ENCODE data around the gene TRIM69. TPM values are rescaled to one million over a fixed set of nuclear protein-coding genes. Genes with fewer than 3 reads are reported as not detected.

Gene TRIM69
- 5.9 and 10.2 TPM in 2 replicates for total RNA-seq

GRCh38 chr15:44736181-44736765, at the start of gene TRIM69:
TRIM69 (plus strand) TSS chr15:44736528; CDS start chr15:44736705, 177 bp downstream.

GRCh38 chr15:44711096-44711742, 25.1 kb upstream of the TRIM69 start, which contains the start of the genes B2M and PATL2:
B2M (plus strand) TSS chr15:44711517; CDS start chr15:44711547, 30 bp downstream.
PATL2 (minus strand) TSS chr15:44711323; CDS start chr15:44676490, 34,833 bp downstream.

Other genes starting within 250 kb of the TRIM69 start
- 46.9 and 71.1 TPM in 2 replicates for gene EIF3J, start 199.4 kb upstream of the TRIM69 start, total RNA-seq
- gene SPG11, start 72.9 kb upstream of the TRIM69 start, total RNA-seq = 81.7 and 110 TPM in 2 replicates
- 0.30 and 0.37 TPM in 2 replicates for gene PATL2, start 25.2 kb upstream of the TRIM69 start, total RNA-seq
- 1,831 and 2,217 TPM in 2 replicates for gene B2M, start 25.0 kb upstream of the TRIM69 start, total RNA-seq
- gene TERB2, start 220.2 kb downstream of the TRIM69 start, total RNA-seq = not detected in 2 replicates

All from smooth muscle cell of the umbilical artery (primary cell).